HCT116 (cell line): Measurements from ENCODE around the gene NBEAL2. TPM values are rescaled to one million over a fixed set of nuclear protein-coding genes. Genes with fewer than 3 reads are reported as not detected.

Experiments used
- ATAC-seq: fragments of 200-7000 bp; cut with Tn5 transposase; 2 replicates; pipeline ENCODE4 v1.9.1; 2020; ENCODE audit warnings: mild to moderate bottlenecking, moderate library complexity
- BruUV-seq: library from RNA; stranded (reverse); fragments of 400-500 nt; replicated peaks from 2 replicates; lab custom pipeline; 2021; lab: Mats Ljungman, UMichigan
- CTCF ChIA-PET: fragments of 300-600 bp; sonication (Branson Sonifier 250); formaldehyde crosslinking; loops from one replicate; lab custom pipeline; 2021; ENCODE audit warnings: antibody characterized with exemption; lab: Charles Lee
- POLR2A ChIA-PET: fragments of 300-600, 350-600 bp; sonication (Branson Sonifier 250); formaldehyde crosslinking; loops from one replicate; lab custom pipeline; 2021; ENCODE audit warnings: antibody characterized with exemption; lab: Charles Lee
- RAD21 ChIA-PET, 2 experiments: fragments of 300-600 bp; sonication (Branson Sonifier 250); formaldehyde crosslinking; loops; one replicate each; lab custom pipeline; 2023; ENCODE audit warnings: low total read pairs in 2 of 2; ENCODE audit not compliant: uncharacterized antibody in 2 of 2, unreplicated experiment in 2 of 2, low non-redundant PET in 1 of 2; lab: Charles Lee
- DNase-seq: peaks from one replicate; pipeline ENCODE4 v3.0.0-alpha.2; 2010; ENCODE audit warnings: low read depth, low spot score
- H2AFZ ChIP-seq: fragments of 200-600 bp; shearing (Covaris generic), sonication (generic); 2 replicates; pipeline ENCODE4 v1.6.1; 2017; ENCODE audit warnings: low read depth, mixed run types, mixed read lengths, antibody characterized with exemption, low read length; ENCODE audit not compliant: poor library complexity, severe bottlenecking
- H3K27ac ChIP-seq: 2 replicates; pipeline ENCODE4 v1.5.1; 2012; ENCODE audit warnings: low read depth, low read length
- H3K27me3 ChIP-seq: fragments of 200-600 bp; sonication (generic); 2 replicates; pipeline ENCODE4 v1.6.1; 2016; ENCODE audit warnings: mixed run types, low read length, mixed read lengths; ENCODE audit not compliant: insufficient read depth
- H3K36me3 ChIP-seq, 2 experiments: fragments of 200-500 bp in 1 of 2; fragments of 200-600 bp in 1 of 2; sonication (Bioruptor generic) in 1 of 2; sonication (generic) in 1 of 2; 2 replicates each; pipeline versions ENCODE4 v1.5.1 to v1.6.1; 2014 to 2016; ENCODE audit warnings: low read length in 2 of 2, inconsistent platforms in 1 of 2, mixed read lengths in 1 of 2, mixed run types in 1 of 2; ENCODE audit not compliant: insufficient read depth in 2 of 2, control insufficient read depth in 1 of 2
- H3K4me1 ChIP-seq, 2 experiments: fragments of 200-600 bp in 1 of 2; sonication (generic) in 1 of 2; 2 replicates each; pipeline versions ENCODE4 v1.5.1 to v1.6.1; 2012 to 2017; ENCODE audit warnings: low read length in 2 of 2, inconsistent platforms in 1 of 2, mild to moderate bottlenecking in 1 of 2, mixed read lengths in 1 of 2, mixed run types in 1 of 2, moderate library complexity in 1 of 2; ENCODE audit not compliant: insufficient read depth in 2 of 2, control insufficient read depth in 1 of 2
- H3K4me2 ChIP-seq: fragments of 200-600 bp; sonication (generic); 2 replicates; pipeline ENCODE4 v1.6.1; 2017; ENCODE audit warnings: mixed run types, low read length, mixed read lengths
- H3K4me3 ChIP-seq, 2 experiments: fragments of 200-600 bp in 1 of 2; sonication (generic) in 1 of 2; replicated peaks in 1 of 2; 2 replicates each; pipeline ENCODE4 v1.5.1; 2011 to 2016; ENCODE audit warnings: low read length in 2 of 2, control low read depth in 1 of 2, low read depth in 1 of 2, mild to moderate bottlenecking in 1 of 2, mixed read lengths in 1 of 2, mixed run types in 1 of 2
- H3K79me2 ChIP-seq: fragments of 200-600 bp; sonication (generic); 2 replicates; pipeline ENCODE4 v1.6.1; 2017; ENCODE audit warnings: mild to moderate bottlenecking, mixed run types, low read length, moderate library complexity, mixed read lengths; ENCODE audit not compliant: insufficient read depth
- H3K9ac ChIP-seq: fragments of 200-600 bp; sonication (generic); 2 replicates; pipeline ENCODE4 v1.6.1; 2016; ENCODE audit warnings: low read length, mixed read lengths
- H3K9me2 ChIP-seq: fragments of 200-600 bp; sonication (generic), shearing (Covaris generic); 2 replicates; pipeline ENCODE4 v1.6.1; 2017; ENCODE audit warnings: mixed run types, mild to moderate bottlenecking, moderate library complexity; ENCODE audit not compliant: insufficient read depth
- H3K9me3 ChIP-seq, 2 experiments: fragments of 200-500 bp in 1 of 2; fragments of 200-600 bp in 1 of 2; sonication (Bioruptor generic) in 1 of 2; sonication (generic) in 1 of 2; 2 replicates each; pipeline ENCODE4 v1.6.1; 2014 to 2017; ENCODE audit warnings: low read length in 2 of 2, mixed read lengths in 2 of 2, inconsistent platforms in 1 of 2, low read depth in 1 of 2, mild to moderate bottlenecking in 1 of 2, mixed run types in 1 of 2, moderate library complexity in 1 of 2; ENCODE audit not compliant: control insufficient read depth in 1 of 2, insufficient read depth in 1 of 2
- H4K20me1 ChIP-seq: fragments of 200-600 bp; sonication (generic), shearing (Covaris generic); 2 replicates; pipeline ENCODE4 v1.6.1; 2017; ENCODE audit warnings: mixed run types, mild to moderate bottlenecking, moderate library complexity; ENCODE audit not compliant: insufficient read depth
- CEBPB ChIP-seq: IDR thresholded peaks from 2 replicates; pipeline ENCODE4 v1.6.1; 2012; ENCODE audit warnings: low read depth
- ELF1 ChIP-seq: IDR thresholded peaks from 2 replicates; pipeline ENCODE4 v1.6.1; 2012; ENCODE audit warnings: low read depth, borderline replicate concordance
- EZH2 ChIP-seq: fragments of 200-600 bp; sonication (generic); IDR thresholded peaks from 2 replicates; pipeline ENCODE4 v1.6.1; 2017; ENCODE audit warnings: antibody characterized with exemption, mixed run types
- EZH2phosphoT487 ChIP-seq: fragments of 200-600 bp; IDR thresholded peaks from 2 replicates; pipeline ENCODE4 v1.6.1; 2018; ENCODE audit warnings: antibody characterized with exemption, borderline replicate concordance
- JUND ChIP-seq: IDR thresholded peaks from 2 replicates; pipeline ENCODE4 v1.6.1; 2012
- RAD21 ChIP-seq: IDR thresholded peaks from 2 replicates; pipeline ENCODE4 v1.6.1; 2012; ENCODE audit warnings: low read depth, mild to moderate bottlenecking
- SP1 ChIP-seq: IDR thresholded peaks from 2 replicates; pipeline ENCODE4 v1.6.1; 2012; ENCODE audit warnings: low read depth
- TCF7L2 ChIP-seq: IDR thresholded peaks from 2 replicates; pipeline ENCODE4 v1.7.0; 2011; ENCODE audit warnings: borderline replicate concordance, inconsistent platforms; ENCODE audit not compliant: insufficient read depth, insufficient read length; ENCODE audit errors: extremely low read depth
- YY1 ChIP-seq: IDR thresholded peaks from 2 replicates; pipeline ENCODE4 v1.6.1; 2011; ENCODE audit warnings: low read length, low read depth, moderate library complexity, mild to moderate bottlenecking; ENCODE audit not compliant: insufficient replicate concordance; ENCODE audit errors: extremely low read depth
- ZFX ChIP-seq: fragments of 450-650 bp; IDR thresholded peaks from 2 replicates; pipeline ENCODE4 v1.6.1; 2017
- ZNF274 ChIP-seq: fragments of 200-500 bp; sonication (Bioruptor generic); IDR thresholded peaks from 2 replicates; pipeline ENCODE4 v1.6.1; 2014; ENCODE audit warnings: mild to moderate bottlenecking, low read depth, low read length, inconsistent platforms
- intact Hi-C: fragments of 100-400 bp; cut with micrococcal nuclease; formaldehyde crosslinking; loops from 2 replicates; pipeline ENCODE4 v1.10.0; 2022
- total RNA-seq: library from RNA; stranded (reverse); gene quantifications from one replicate; pipeline ENCODE4 v1.2.1, GENCODE V29; 2021; ENCODE audit not compliant: unreplicated experiment

Gene NBEAL2
- total RNA-seq, 1 experiment from 2014 or later = 72.9 TPM

GRCh38 chr3:46938118-46938517, 41.3 kb upstream of the NBEAL2 start:
- Histone ChIP-seq H3K36me3 (peaks cover 8 to 22% of the 10 kb centered on the region in 2 experiments; a peak in 2 of 4 replicates), H3K27me3 (no peaks in the 10 kb centered on the region), H3K9me3 (no peaks in the 10 kb centered on the region), H3K4me1 (peaks cover 33 to 57% of the 10 kb centered on the region in 2 experiments), H4K20me1 (peaks cover 7% of the 10 kb centered on the region; the same call in 1 of the 2 replicates), H3K9ac (no peak overlapping the region), H3K9me2 (no peaks in the 10 kb centered on the region), H3K4me3 (no peak overlapping the region), H3K4me2 (no peak overlapping the region), H3K79me2 (peaks cover 96% of the 10 kb centered on the region), H3K27ac (no peak overlapping the region), H2AFZ (no peak overlapping the region)
- DNase-seq (no peak), ATAC-seq (no peak)
- TF ChIP-seq TCF7L2 (no peak), EZH2 (no peak), ELF1 (no peak), CEBPB (no peak)
- ChIA-PET CTCF (no interaction called here), RAD21 (no interaction called here), POLR2A (no interaction called here)
- intact Hi-C loops = loop anchor here (5.0 kb wide), 1 partner anchor 39 kb away; the partner anchor contains the start of genes CCDC12 and NBEAL2
- BruUV-seq = no TSS peak

- Histone ChIP-seq H4K20me1 (peaks cover 13% of the 10 kb centered on the region; the same call in 1 of the 2 replicates), H3K4me1 (peaks cover 39 to 59% of the 10 kb centered on the region in 2 experiments), H3K79me2 (peaks cover 96% of the 10 kb centered on the region), H2AFZ (no peak overlapping the region), H3K9me2 (no peaks in the 10 kb centered on the region), H3K9ac (no peak overlapping the region), H3K27ac (no peak overlapping the region), H3K4me3 (no peak overlapping the region), H3K4me2 (no peak overlapping the region), H3K27me3 (no peaks in the 10 kb centered on the region), H3K9me3 (no peaks in the 10 kb centered on the region), H3K36me3 (peaks cover 8 to 22% of the 10 kb centered on the region in 2 experiments; a peak in 2 of 4 replicates)
- CTCF ChIA-PET = no interaction called here
- TF ChIP-seq SP1 (no peak), ZNF274 (no peak), ZFX (no peak), JUND (no peak), RAD21 (no peak), TCF7L2 (no peak), CEBPB (no peak), YY1 (no peak), ELF1 (no peak), EZH2phosphoT487 (no peak)
- no peak for ATAC-seq
- POLR2A ChIA-PET = no interaction called here
- intact Hi-C loops = loop anchor here (5.0 kb wide), 1 partner anchor 37 kb away; the partner anchor contains the start of genes CCDC12 and NBEAL2
- RAD21 ChIA-PET = no interaction called here
- BruUV-seq = no TSS peak
- no peak for DNase-seq
These were observed 39.7 kb upstream of the NBEAL2 start for GRCh38 chr3:46939578-46940445.
